HepG2 (cell line): ENCODE results near the gene MYO18B. TPM values are rescaled to one million over a fixed set of nuclear protein-coding genes. Genes with fewer than 3 reads are reported as not detected.

Source experiments
- ATAC-seq: fragments of 200-7000 bp; cut with Tn5 transposase; 3 replicates; pipeline ENCODE4 v1.9.1; 2020; ENCODE audit warnings: mild to moderate bottlenecking, moderate library complexity
- BruUV-seq: library from RNA; stranded (reverse); fragments of 400-500 nt; replicated peaks from 2 replicates; lab custom pipeline; 2021; lab: Mats Ljungman, UMichigan
- CTCF ChIA-PET: fragments of 300-600 bp; formaldehyde crosslinking; extraction: SDS; loops from one replicate; lab custom pipeline; 2021; ENCODE audit warnings: low total read pairs, inconsistent platforms, low intra/inter-chr PET ratio; lab: Yijun Ruan, JAX
- POLR2A ChIA-PET: fragments of 350-600 bp; sonication (Branson Sonifier 250); formaldehyde crosslinking; loops from one replicate; lab custom pipeline; 2020; ENCODE audit warnings: antibody characterized with exemption, inconsistent platforms; lab: Yijun Ruan, JAX
- DNase-seq: peaks from one replicate; pipeline ENCODE4 v3.0.0-alpha.2; 2015; ENCODE audit warnings: low spot score
- FAIRE-seq: peaks from 3 replicates; lab custom pipeline; 2011; peaks lifted over from hg19 to GRCh38; lab: Jason Lieb, UNC
- H2AFZ ChIP-seq: one replicate; pipeline ENCODE4 v1.6.1; 2011; ENCODE audit warnings: low read length, inconsistent platforms
- H3K27ac ChIP-seq: fragments of 300-600 bp; 3 replicates; pipeline ENCODE4 v1.8.0; 2011; ENCODE audit warnings: mixed run types, mild to moderate bottlenecking, mixed read lengths, low read length, inconsistent platforms; ENCODE audit not compliant: insufficient read depth; ENCODE audit errors: extremely low read length
- H3K27me3 ChIP-seq, 2 experiments: fragments of 200-600 bp in 1 of 2; 2 replicates in 1 of 2; 3 replicates in 1 of 2; pipeline versions ENCODE4 v1.6.0 to v1.8.0; 2011; ENCODE audit warnings: low read length in 2 of 2, mild to moderate bottlenecking in 2 of 2, moderate library complexity in 2 of 2, inconsistent platforms in 1 of 2; ENCODE audit not compliant: insufficient read depth in 2 of 2, control insufficient read depth in 1 of 2
- H3K36me3 ChIP-seq, 2 experiments: fragments of 200-600 bp in 1 of 2; replicated peaks in 1 of 2; 2 replicates in 1 of 2; 3 replicates in 1 of 2; pipeline versions ENCODE4 v1.5.1 to v1.8.0; 2011; ENCODE audit warnings: low read length in 2 of 2, inconsistent platforms in 1 of 2; ENCODE audit not compliant: insufficient read depth in 2 of 2, control insufficient read depth in 1 of 2
- H3K4me1 ChIP-seq: 2 replicates; pipeline ENCODE4 v1.5.1; 2012; ENCODE audit warnings: low read length, inconsistent platforms; ENCODE audit not compliant: insufficient read depth
- H3K4me2 ChIP-seq: 2 replicates; pipeline ENCODE4 v1.6.0; 2011; ENCODE audit warnings: low read depth, low read length, inconsistent platforms
- H3K4me3 ChIP-seq, 3 experiments: fragments of 200-600 bp in 1 of 3; sonication (generic), shearing (Covaris generic) in 1 of 3; replicated peaks in 1 of 3; 2 replicates each; pipeline ENCODE4 v1.5.1; 2011 to 2016; ENCODE audit warnings: low read length in 3 of 3, inconsistent platforms in 2 of 3, low read depth in 2 of 3, mild to moderate bottlenecking in 2 of 3, control low read depth in 1 of 3, mixed read lengths in 1 of 3; ENCODE audit not compliant: insufficient read depth in 1 of 3
- H3K79me2 ChIP-seq: one replicate; pipeline ENCODE4 v1.6.1; 2011; ENCODE audit warnings: low read length, inconsistent platforms; ENCODE audit not compliant: insufficient read depth
- H3K9ac ChIP-seq: 2 replicates; pipeline ENCODE4 v1.6.0; 2011; ENCODE audit warnings: mild to moderate bottlenecking, low read depth, low read length, inconsistent platforms; ENCODE audit not compliant: insufficient read depth
- H3K9me3 ChIP-seq: 2 replicates; pipeline ENCODE4 v1.5.1; 2012; ENCODE audit warnings: mild to moderate bottlenecking, low read length
- H4K20me1 ChIP-seq: 2 replicates; pipeline ENCODE4 v1.6.0; 2011; ENCODE audit warnings: inconsistent platforms, mild to moderate bottlenecking, low read length, moderate library complexity; ENCODE audit not compliant: insufficient read depth
- DBP ChIP-seq: sonication (generic); formaldehyde crosslinking; IDR thresholded peaks from 2 replicates; pipeline ENCODE4 v1.4.0; 2020; ENCODE audit warnings: missing genetic modification reagents; ENCODE audit errors: not compliant biosample characterization
- HNRNPH1 ChIP-seq: fragments of 200-400 bp; formaldehyde crosslinking; optimal IDR thresholded peaks from 2 replicates; pipeline ENCODE3; 2017; ENCODE audit warnings: mild to moderate bottlenecking, low read depth, low read length
- MLLT10 ChIP-seq: sonication (generic); formaldehyde crosslinking; IDR thresholded peaks from 2 replicates; pipeline ENCODE4 v1.4.0; 2020; ENCODE audit warnings: missing genetic modification reagents
- MTF1 ChIP-seq: sonication (generic); formaldehyde crosslinking; IDR thresholded peaks from 2 replicates; pipeline ENCODE4 v1.5.0; 2020; ENCODE audit warnings: missing genetic modification reagents
- POLR2A ChIP-seq, 2 experiments: IDR thresholded peaks; 2 replicates each; pipeline ENCODE4 v1.6.1; 2011; ENCODE audit warnings: low read depth in 2 of 2, low read length in 2 of 2, mild to moderate bottlenecking in 1 of 2, moderate library complexity in 1 of 2; ENCODE audit not compliant: insufficient read depth in 1 of 2
- POLR2G ChIP-seq: fragments of 200-400 bp; formaldehyde crosslinking; IDR thresholded peaks from 2 replicates; pipeline ENCODE4 v1.6.1; 2018; ENCODE audit warnings: mild to moderate bottlenecking, low read depth, low read length, moderate library complexity
- TBX3 ChIP-seq: fragments of 450-650 bp; IDR thresholded peaks from 2 replicates; pipeline ENCODE4 v1.6.1; 2017; ENCODE audit warnings: antibody characterized with exemption, mild to moderate bottlenecking, inconsistent platforms, borderline replicate concordance
- TEAD3 ChIP-seq: optimal IDR thresholded peaks from 2 replicates; pipeline ENCODE3; 2016; ENCODE audit warnings: borderline replicate concordance
- TRIM24 ChIP-seq: sonication (generic); formaldehyde crosslinking; IDR thresholded peaks from 2 replicates; pipeline ENCODE4 v1.8.0; 2022; ENCODE audit warnings: mild to moderate bottlenecking, missing genetic modification reagents
- ZBTB25 ChIP-seq: IDR thresholded peaks from 2 replicates; pipeline ENCODE4 v1.6.1; 2018; ENCODE audit warnings: missing genetic modification reagents
- ZBTB49 ChIP-seq: sonication (generic); formaldehyde crosslinking; IDR thresholded peaks from 2 replicates; pipeline ENCODE4 v1.4.0; 2020; ENCODE audit warnings: missing genetic modification reagents, borderline replicate concordance
- ZFX ChIP-seq: sonication (generic); formaldehyde crosslinking; IDR thresholded peaks from 2 replicates; pipeline ENCODE4 v1.4.0; 2020; ENCODE audit warnings: mild to moderate bottlenecking, low read depth, missing genetic modification reagents, moderate library complexity
- ZNF101 ChIP-seq: sonication (generic); formaldehyde crosslinking; IDR thresholded peaks from 2 replicates; pipeline ENCODE4 v1.4.0; 2020; ENCODE audit warnings: mild to moderate bottlenecking, low read depth, missing genetic modification reagents, borderline replicate concordance
- ZNF280B ChIP-seq: sonication (generic); formaldehyde crosslinking; IDR thresholded peaks from 2 replicates; pipeline ENCODE4 v1.5.0; 2020; ENCODE audit warnings: missing genetic modification reagents, mild to moderate bottlenecking, borderline replicate concordance
- ZNF335 ChIP-seq: sonication (generic); formaldehyde crosslinking; IDR thresholded peaks from 2 replicates; pipeline ENCODE4 v1.4.0; 2020; ENCODE audit warnings: missing genetic modification reagents
- ZNF547 ChIP-seq: sonication (generic); formaldehyde crosslinking; IDR thresholded peaks from 2 replicates; pipeline ENCODE4 v1.5.1; 2020; ENCODE audit warnings: mild to moderate bottlenecking, missing genetic modification reagents
- ZNF549 ChIP-seq: sonication (generic); formaldehyde crosslinking; IDR thresholded peaks from 2 replicates; pipeline ENCODE4 v1.5.0; 2020; ENCODE audit warnings: missing genetic modification reagents
- ZNF605 ChIP-seq: sonication (generic); formaldehyde crosslinking; IDR thresholded peaks from 2 replicates; pipeline ENCODE4 v1.8.0; 2022; ENCODE audit warnings: mild to moderate bottlenecking, missing genetic modification reagents
- ZSCAN9 ChIP-seq: IDR thresholded peaks from 2 replicates; pipeline ENCODE4 v1.6.1; 2016; ENCODE audit warnings: borderline replicate concordance
- WGBS: methylation state at CpG from one replicate; pipeline ENCODE4 v1.1.6; 2017; ENCODE audit warnings: low lambda C conversion rate; 5-methylcytosine and 5-hydroxymethylcytosine counted together
- in situ Hi-C: cut with HindIII; loops from 2 replicates; pipeline ENCODE4 v1.10.0; 2017; ENCODE audit warnings: low pct_unique_long_range_greater_than_20kb; ENCODE audit not compliant: extremely low pct_ligation_motif_present
- intact Hi-C: fragments of 100-400 bp; cut with micrococcal nuclease; formaldehyde crosslinking; loops from one replicate; pipeline ENCODE4 v1.10.0; 2022; ENCODE audit not compliant: unreplicated experiment
- polyA plus RNA-seq, 8 experiments: library from polyadenylated mRNA; depleted of rRNA in 3 of 8; stranded (reverse) in 7 of 8; unstranded in 1 of 8; fragments of >200 nt; fragmentation: Illumina TruSeq in 4 of 8; extraction: Trizol in 4 of 8; gene quantifications; 2 replicates each; pipeline versions ENCODE4 v1.2.1 to v1.2.3, GENCODE V29; 2011 to 2016; ENCODE audit warnings: low read depth in 4 of 8, missing spikeins in 1 of 8, mixed read lengths in 1 of 8; ENCODE audit not compliant: insufficient read depth in 1 of 8
- total RNA-seq, 5 experiments: library from RNA; depleted of rRNA; stranded (reverse); fragments of >200 nt; fragmentation: Illumina TruSeq; extraction: Trizol; gene quantifications; 2 replicates each; pipeline ENCODE4 v1.2.3, GENCODE V29; 2016; ENCODE audit warnings: low read depth in 1 of 5

MYO18B gene
- total and polyA plus RNA-seq, 2 of the 13 experiments (the other 11 are each of a cell fraction or from before 2014, with no cell fraction given): 0.01 TPM; not detected in 1

GRCh38 chr22:25802018-25802417 lies 60.0 kb downstream of the MYO18B start (continued):
- TF ChIP-seq ZNF549 (no peak), ZNF101 (no peak), ZFX (CRISPR knock-in tag) (no peak), ZBTB25 (CRISPR knock-in tag) (no peak), MLLT10 (no peak), HNRNPH1 (no peak), DBP (CRISPR knock-in tag) (no peak), ZNF335 (CRISPR knock-in tag) (no peak), ZNF605 (CRISPR knock-in tag) (no peak)
- TF ChIP-seq, all 625 proteins: peak for 0

GRCh38 chr22:25804676-25805075 lies 62.7 kb downstream of the MYO18B start:
- FAIRE-seq: no peak
- Histone ChIP-seq H3K36me3 (no peaks in the 10 kb centered on the region), H2AFZ (no peak overlapping the region), H4K20me1 (no peaks in the 10 kb centered on the region), H3K9ac (no peak overlapping the region), H3K4me1 (no peaks in the 10 kb centered on the region), H3K4me3 (no peak overlapping the region), H3K27ac (no peak overlapping the region), H3K4me2 (no peak overlapping the region), H3K79me2 (no peaks in the 10 kb centered on the region), H3K9me3 (no peaks in the 10 kb centered on the region), H3K27me3 (peaks cover 2 to 9% of the 10 kb centered on the region in 2 experiments; a peak in 4 of 5 replicates)
- POLR2A ChIA-PET: no interaction called here
- in situ Hi-C loops: no loop called here
- no peak for TF ChIP-seq TEAD3 (CRISPR knock-in tag)
- no peak for TF ChIP-seq ZNF280B (CRISPR knock-in tag)
- TF ChIP-seq MTF1: no peak
- TF ChIP-seq POLR2A (IDR thresholded peaks at IDR 0.05; ENCODE audit: insufficient read depth in 1 of 2, low read depth in 2 of 2, low read length in 2 of 2): no peak
- TF ChIP-seq ZNF547 (CRISPR knock-in tag): no peak
- TF ChIP-seq TRIM24 (CRISPR knock-in tag): no peak
- no peak for TF ChIP-seq ZSCAN9 (CRISPR knock-in tag)
- no peak for TF ChIP-seq POLR2G
- TF ChIP-seq TBX3: no peak
- no peak for TF ChIP-seq ZBTB49 (CRISPR knock-in tag)
- WGBS: 5% methylated on average over 4 of the region's 6 CpGs
- CTCF ChIA-PET: no interaction called here
- ATAC-seq: no peak
- no TSS peak for BruUV-seq
- no peak for DNase-seq
- intact Hi-C loops: no loop called here
